OCI-LY1 (cell line): ENCODE data around the gene TSPAN5.

ENCODE experiments used
- CTCF ChIP-seq: fragments of 200-600 bp; sonication (generic), shearing (Covaris generic); IDR thresholded peaks from 2 replicates; pipeline ENCODE4 v1.5.1; 2017; ENCODE audit warnings: mild to moderate bottlenecking, antibody characterized with exemption, low read length, moderate library complexity, mixed read lengths
- EZH2 ChIP-seq: fragments of 200-600 bp; sonication (generic), shearing (Covaris generic); IDR thresholded peaks from 2 replicates; pipeline ENCODE4 v1.8.0; 2017; ENCODE audit warnings: borderline replicate concordance, mixed run types, mild to moderate bottlenecking, antibody characterized with exemption, low read length, moderate library complexity, mixed read lengths

- no peak for TF ChIP-seq CTCF
- TF ChIP-seq EZH2, result no peak
These were observed 157.0 kb downstream of the TSPAN5 start for GRCh38 chr4:98501383-98501782.
